GM21737 (cell line): Measurements from ENCODE around the gene HSPA1A.
"Not testable (repeated sequence)": the region's sequence is repeated elsewhere in the genome, so short reads cannot be mapped to it uniquely, and the experiment has no call there.

Experiments
- ATAC-seq: cut with Tn5 transposase; IDR thresholded peaks from one replicate; pipeline ENCODE4 v1.9.1; 2021; ENCODE audit warnings: mild to moderate bottlenecking, moderate library complexity; ENCODE audit not compliant: unreplicated experiment

HSPA1A gene

DNA sequence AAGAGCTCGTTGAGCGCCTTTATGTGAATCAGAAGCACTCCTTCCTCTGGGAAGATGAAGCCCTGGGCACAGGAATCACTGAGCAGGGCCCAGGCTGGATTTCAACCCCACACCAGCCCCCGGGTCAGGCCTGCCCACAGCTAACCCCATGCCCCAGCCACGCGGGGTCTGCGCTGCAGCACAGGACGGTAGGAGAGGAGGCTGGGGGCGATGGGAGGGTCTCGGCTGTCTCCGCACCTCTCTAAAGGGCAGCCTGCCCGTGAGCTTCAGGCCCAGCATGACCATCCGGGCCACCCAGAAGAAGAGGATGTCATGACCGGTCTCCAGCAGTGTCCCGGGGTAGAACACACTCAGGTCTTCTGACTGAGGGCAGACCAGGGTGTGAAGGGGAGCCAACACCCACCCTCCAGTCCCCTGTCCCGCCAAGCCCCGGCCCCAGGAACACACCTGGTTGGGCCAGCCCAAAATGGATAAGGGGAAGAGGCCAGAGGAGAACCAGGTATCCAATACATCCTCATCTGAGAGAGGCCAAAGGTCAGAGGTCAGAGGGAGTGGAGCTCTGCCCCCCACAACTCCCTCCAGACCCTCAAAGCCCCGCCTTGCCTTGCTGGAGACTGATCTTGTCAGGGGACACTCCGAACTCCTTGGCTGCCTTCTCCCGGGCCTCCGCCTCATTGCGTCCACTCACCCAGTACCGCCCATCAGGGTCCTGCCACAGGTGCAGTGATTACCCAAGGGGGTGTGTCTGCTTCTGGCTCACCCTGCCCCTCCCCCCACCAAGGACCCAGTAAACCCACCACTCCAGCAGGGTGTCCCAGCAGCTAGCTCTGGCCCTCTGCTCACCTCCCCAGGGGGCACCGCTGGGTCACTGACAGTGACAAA is 33.9 kb upstream of the HSPA1A start:
- ATAC-seq, result no peak

DNA sequence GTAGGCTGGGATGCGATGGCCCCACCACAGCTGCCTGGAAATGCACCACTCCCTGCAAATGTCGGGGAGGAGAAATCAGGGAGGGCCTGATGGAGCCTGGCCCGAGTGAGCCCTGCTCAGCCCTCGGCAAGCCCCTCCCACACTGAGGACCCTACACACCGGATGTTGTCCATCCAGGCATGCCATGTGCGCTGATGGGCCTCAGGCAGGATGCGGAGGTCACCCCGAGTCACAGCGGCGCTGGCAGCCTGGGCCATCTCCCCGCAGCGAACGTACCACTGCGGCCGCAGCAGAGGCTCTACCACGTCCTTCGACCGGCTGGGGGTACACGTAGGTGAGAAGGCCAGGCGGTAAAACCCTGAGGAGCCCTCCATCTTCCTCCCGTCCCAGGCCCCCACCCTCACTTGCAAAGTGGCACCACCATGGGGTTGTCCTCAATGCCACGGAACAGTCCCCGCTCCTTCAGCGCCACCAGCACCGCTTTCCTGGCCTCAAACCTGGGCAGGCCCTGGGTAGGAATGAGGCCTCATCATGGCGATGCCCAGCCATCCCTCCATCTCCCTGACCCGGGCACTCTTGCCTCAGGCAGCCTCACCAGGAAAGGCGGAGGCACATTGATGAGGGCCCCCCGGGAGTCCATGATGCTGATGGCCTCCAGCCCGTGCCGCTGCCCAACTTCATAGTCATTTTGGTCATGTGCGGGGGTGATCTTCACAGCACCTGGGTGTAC is 33.1 kb upstream of the HSPA1A start:
- no peak for ATAC-seq

DNA sequence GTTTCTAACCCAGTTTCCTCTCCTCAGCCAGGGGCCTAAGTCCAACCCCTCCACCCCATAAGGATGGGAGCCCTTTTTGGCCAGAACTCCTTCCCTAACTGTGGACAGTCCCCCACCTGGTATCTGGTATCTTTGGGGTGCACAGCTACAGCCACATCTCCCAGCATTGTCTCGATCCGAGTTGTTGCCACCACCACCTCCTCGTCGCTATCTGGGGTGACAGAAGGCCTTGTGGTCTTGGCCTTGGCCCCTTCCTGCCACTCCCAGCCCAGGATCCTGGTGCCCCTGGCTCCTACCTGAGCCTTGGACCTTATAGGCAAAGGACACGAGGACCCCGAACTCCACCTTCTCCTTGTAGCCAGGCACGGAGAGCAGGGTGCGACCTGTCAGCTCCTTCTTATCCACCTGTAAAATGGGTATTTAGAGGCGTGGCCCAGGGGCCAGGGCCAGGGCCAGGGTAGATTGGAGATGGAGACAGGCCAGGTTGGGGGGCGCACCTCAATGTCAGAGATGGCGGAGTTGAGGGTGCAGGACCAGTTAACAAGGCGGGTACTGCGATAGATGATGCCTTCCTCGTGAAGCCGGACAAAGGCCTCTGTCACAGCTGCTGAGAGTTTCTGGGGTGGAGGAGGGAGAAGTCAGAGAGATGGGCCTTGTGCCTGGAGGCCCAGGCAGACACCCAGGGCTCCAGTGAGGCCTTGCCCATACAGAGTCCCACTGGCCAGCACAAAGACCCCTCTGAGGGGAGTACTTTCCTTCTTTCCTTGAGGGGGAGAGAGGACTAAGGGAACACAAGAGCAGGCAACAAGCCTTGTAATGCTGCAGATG is 31.0 kb upstream of the HSPA1A start:
- no peak for ATAC-seq

DNA sequence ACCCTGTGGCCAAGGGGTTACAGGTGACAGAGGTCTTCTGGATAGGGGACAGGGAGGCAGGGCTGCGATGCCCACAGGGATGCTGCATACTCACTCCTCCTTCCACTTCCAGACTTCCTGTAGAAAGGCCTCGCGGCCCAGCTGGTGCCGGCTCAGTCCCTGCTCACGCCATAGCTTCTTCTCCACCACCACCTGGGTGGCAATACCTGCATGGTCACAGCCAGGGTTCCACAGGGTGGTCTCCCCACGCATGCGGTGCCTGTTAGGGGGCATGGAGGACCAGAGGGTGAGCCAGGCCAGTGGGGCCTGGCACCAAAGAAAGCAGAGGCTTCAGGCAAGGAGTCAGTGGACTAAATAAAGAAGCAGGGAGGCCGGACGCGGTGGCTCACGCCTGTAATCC is 29.9 kb upstream of the HSPA1A start:
- no peak for ATAC-seq

DNA sequence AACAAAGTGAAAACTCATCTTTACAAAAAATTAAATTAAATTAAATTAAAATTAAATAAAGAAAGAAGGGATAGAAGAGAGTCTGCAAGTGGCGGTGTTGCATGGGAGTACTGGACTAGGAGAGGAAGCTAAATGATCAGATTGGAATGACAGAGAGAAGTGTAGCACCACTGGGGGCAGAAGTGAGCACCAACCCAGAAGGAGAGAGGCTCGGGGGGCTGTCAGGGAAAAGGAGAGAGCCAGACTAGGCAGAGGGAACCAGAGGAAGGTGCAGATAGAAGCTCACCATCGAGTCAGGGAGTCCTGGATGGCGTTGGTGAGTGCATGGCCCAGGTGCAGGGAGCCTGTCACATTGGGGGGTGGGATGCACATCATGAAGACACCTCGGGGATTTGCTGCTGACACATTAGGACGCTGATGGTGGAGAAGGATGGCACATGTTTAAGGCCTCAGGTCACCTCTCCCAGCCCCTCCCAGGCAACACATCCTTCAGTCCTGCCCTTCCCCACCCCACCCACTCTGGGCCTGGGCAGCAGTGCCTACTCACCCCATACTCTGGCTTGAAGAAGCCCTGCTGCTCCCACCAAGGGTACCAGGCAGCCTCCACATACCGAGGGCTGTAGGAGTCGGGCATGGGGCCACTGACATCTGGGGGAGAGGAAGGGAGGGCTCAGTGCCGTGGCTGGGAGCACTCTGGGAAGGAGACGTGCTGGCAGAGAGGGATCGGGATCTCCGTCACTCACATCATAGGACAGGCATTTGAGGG is 23.8 kb upstream of the HSPA1A start:
- no peak for ATAC-seq

DNA sequence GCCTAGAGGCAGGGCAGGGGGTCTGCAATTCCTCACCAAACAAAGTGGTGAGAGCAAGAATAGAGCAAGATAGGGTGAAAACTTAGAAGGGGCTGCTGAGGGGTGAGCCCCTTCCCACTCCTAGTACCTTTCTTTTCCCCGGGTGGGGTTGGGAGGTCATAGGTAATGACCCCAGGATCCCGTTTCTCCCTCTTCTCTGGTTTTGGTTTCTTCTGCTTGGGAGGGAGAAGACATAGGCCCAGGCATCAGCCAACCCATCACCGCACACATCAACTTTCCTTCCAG is 23.3 kb upstream of the HSPA1A start:
- no peak for ATAC-seq

DNA sequence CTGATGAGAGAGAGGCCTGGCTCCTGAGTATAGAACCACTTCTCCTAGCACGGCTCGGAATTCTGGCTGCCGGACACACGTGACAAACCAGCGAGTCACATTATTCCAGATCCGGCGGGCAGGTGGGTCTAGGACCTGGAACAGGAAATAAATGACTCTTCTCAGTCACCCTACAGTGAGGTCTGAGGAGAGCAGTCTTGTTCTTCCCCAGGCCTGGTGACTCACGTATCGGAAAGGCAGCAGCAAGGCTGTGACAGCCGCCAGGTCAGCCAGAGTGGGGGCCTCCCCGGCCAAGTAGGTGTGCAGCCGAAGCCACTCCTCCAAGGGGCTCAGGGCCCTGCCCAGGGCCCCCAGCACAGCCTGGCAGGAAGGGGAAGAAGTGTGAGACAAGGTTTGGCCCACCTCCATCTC is 22.6 kb upstream of the HSPA1A start:
- ATAC-seq, result no peak

DNA sequence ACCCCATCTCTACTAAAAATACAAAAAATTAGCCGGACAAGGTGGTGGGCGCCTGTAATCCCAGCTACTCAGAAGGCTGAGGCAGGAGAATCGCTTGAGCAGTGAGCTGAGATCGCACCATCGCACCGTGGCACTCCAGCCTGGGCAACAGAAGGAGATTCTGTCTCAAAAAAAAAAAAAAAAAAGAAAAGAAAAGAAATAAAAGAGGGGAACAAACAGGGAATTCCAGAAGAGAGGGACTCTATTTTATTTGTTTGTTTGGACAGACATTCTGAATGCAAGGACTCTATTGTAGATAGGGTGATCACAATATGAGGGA is 21.5 kb upstream of the HSPA1A start:
- ATAC-seq, result not testable (repeated sequence)

DNA sequence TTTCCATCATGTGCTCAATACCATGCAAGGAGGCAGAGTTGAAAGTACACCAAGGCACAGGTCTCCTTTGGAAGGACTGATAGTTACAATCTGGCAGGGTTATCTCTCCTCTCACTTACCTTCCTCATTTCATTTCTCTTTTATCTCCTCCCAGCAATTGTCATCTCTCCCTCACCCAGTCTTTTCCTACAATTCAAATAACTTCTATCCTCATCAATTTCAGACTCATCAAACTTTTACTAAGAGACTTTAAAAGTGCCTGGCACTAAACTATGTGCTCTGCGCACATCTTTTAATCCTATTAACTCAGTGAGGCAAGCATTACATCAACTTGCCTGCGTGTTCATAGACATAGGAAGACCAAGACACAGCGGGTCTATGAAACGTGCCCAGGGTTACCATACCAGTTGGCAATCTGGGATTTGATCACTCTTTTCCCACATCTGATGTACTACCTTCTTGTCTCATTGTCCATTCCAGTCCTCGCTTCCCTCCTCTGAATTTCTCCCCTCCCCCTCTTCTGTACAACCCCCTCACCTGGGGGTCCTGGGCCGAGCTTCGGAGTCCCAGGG is 21.0 kb upstream of the HSPA1A start:
- no peak for ATAC-seq

DNA sequence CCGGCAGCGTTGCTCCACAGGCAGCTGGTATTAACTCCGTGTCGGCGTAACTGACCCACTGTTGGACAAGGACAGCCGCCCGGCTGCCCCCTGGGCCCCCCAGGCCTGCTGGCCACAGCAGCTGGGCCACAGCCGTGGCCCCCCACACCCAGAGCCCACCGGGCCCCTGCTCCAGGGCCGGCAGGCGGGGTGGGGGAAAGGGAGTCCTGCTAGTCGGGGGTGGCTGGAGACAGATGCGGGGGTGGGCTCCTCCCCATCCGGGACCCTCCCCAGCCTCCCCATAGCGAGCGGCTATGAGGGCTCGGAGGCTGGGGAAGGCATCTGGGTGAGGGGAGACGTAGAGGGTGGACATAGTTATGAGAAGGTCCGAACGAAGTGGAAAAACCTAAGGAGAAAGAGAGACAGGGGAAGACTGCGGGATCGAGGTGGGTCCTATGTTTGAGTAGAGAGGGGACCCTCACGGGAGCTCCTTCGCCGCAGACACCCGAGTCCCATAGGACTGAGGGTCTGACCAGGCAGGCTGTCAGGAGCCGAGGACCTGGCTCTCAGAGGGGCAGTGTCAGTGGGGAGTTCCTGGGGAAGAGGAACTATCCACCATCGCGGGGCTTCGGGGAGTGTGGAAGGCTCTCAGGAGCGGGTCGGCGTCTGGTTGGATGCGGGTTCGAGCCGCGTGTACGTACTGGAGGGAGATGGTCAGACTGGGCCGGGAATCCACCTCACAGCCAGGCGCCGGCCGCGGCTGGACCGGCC is 20.3 kb upstream of the HSPA1A start:
- ATAC-seq, result no peak

DNA sequence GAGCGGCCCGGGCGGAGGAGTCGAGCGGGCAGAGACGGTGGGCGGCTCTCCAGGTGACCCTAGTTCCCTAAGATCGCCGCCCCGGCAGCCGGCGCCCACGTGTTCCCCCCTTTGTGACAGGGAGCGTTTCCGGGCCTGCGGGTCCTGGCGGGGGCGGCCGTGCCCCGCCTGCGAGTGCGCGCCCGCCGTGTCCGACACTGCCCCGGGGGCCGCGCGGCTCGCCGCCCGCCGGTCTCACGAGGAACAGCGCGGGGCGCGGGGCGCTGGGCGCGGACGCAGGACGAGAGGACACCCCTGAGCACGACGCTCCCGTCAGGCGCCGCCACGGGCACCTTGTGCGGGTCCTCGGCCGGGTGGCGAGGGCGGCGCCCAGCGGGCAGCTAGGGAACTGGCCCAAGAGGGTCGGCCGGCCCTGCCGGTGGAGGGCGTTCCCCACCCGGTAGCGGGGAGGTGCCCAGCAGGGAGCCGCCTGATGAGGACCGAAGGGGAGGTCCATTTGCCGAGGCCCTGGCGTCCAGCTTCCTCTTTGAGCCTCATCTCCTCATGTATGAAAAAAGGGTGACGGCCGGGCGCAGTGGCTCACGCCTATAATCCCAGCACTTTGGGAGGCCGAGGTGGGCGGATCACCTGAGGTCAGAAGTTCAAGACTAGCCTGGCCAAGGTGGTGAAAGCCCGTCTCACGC is 19.6 kb upstream of the HSPA1A start, which contains the start of gene VARS1:
VARS1 (minus strand) TSS at position 137 of the 683 bp plus-strand sequence. CDS start 535 bp downstream, outside the sequence.
- ATAC-seq, result peak; percentile 81

DNA sequence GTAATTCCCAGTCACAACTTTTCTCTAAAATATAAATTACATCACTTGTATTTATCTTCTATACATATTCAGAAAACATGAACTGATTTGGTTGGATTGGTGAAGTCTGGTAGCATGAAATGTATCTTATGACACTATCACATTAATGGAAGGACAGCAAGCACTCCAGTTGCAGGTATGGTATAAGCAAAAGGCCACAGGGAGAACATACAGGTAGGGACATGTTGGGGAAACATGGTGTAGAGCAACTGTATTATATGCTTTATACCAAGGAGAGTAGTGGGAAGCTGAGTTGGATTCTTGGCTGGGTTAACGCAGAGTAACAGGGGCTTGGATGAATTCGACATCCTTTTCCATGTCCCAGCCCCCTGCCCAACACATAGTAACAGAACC is 18.4 kb upstream of the HSPA1A start:
- ATAC-seq, result no peak

DNA sequence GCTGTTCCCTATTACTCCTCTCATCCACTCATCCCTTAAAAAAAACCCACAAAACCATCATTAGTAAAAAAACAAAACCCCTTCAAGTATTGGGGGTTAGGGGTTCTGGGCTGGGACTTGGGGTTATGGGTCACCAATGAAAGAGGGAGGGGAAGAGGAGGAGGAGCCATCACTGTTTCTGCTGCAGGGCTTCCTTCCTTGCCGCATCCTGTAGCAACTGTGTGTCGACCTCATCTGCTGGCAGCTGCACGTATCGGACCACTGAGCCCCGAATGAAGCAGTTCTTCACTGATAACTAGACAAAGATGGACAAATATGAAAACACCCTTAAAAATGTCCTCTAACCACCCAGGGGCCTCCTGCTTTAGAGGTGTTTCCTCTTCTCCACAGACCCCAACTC is 17.8 kb upstream of the HSPA1A start:
- ATAC-seq, result no peak

DNA sequence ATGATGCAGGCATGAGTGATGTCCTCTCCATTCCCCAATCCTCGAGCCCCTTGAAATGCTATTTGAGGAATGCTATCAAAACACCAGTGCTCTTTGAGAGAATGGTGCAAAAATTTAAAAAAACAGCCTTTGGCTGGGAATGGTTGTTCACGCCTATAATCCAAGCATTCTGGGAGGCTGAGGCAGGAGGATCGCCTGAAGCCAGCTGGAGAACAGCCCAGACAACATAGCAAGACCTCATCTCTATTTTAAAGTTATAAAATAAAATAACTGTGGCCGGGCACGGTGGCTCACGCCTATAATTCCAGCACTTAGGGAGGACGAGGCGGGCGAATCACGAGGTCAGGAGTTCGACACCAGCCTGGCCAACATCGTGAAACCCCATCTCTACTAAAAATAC is 15.6 kb upstream of the HSPA1A start:
- ATAC-seq, result no peak

DNA sequence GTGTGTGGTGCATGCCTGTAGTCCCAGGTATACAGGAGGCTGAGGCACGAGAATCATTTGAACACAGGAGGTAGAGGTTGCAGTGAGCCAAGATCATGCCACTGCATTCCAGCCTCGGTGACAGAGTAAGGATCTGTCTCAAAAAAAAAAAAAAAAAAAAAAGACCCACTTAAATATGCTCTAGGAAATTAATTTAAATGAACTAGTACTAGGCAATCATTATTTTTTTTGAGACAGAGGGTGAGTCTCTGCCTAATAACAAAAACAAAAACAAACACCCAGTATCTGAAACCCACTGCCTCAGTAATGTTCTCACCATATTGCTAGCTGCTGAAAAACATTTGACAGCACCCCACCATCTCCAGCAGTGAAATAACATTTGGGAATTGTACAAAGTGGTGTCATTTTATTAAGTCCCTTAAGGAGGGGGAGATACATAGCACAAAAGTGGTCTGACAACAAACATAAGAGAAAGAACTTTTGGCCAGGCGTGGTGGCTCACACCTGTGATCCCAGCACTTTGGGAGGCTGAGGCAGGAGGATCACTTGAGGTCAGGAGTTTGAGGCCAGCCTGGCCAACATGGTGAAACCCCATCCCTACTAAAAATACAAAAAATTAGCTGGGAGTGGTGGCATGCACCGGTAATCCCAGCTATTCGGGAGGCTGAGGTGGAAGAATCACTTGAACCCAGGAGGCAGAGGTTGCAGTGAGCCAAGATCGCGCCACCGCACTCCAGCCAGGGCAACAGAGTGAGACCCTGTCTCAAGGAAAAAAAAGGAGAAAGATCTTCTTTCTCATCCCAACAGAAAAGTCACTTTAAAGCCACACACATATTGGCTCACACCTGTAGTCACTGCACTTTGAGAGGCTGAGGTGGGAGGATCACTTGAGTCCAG is 14.1 kb upstream of the HSPA1A start:
- ATAC-seq, result not testable (repeated sequence)

DNA sequence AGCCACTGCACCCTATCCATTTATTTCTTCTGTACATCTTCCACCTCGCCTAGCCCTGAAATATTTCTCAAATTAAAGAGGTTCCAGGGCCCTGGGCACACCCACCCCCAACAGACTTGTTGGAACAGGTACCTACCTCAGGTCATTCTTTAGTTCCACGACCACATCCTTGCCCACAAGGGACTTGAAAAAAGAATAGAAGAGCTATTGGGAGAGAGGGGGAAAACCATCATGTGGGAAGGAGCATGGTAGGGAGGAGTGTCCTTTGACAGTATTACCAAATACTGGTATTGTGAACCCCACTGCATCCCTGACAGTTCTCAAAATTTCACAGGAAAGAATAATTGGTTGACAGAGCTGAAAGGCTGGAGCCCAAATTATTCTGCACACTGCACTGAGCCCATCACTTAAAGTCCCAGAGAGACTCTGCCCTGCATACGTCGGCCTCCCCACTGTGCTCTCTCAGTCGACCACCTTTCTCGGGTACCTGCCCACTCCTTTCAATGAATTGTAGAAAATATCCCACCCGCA is 9.3 kb upstream of the HSPA1A start:
- ATAC-seq, result peak; percentile 6

DNA sequence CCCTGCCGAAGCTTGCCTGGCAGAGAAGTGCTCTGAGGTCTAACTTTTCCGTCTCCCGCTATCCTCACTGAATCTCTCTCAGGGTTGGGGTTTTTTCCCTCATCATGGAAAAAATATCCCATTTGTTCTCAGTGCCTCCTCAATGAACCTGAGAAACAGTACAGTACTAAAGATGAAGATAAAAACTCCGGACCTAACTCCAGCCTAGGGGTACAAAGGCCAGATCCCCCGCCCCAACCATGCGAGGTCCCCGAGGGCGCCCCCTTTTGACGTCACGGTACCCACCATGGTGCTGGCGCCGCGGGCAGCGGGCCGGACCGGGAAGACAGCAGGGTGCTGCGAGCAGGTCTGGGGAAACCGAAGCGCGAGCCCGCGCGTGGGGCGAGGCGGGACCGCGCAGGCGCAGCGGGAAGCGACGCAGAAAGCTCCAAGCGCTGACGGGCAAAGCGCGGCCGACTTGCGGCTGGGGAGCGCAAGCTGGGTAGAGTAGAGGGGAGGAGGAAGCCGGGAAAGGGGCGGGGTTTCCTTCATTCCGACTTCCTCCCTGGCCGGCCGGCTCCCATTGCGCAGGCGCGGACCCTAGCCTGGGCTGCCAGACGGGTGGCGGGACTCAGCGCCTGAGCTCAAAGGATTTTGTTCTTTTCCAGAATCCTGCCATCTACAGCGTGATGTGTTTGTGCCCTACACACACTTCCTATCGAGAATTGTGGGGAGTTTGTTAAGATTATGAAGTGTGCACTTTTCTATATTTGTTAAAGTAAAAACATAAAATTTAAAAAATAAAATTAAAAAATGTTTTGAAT is 8.7 kb upstream of the HSPA1A start, which contains the start of gene LSM2:
LSM2 (minus strand) TSS at position 497 of the 803 bp plus-strand sequence; CDS start at position 288, 209 bp downstream.
- ATAC-seq, result peak; percentile 80
